COLO668 (cell line): ENCODE results near the gene DLL4.

Source experiments
- DNase-seq: peaks from one replicate; lab custom pipeline; 2025; ENCODE audit not compliant: unreplicated experiment; lab: John Stamatoyannopoulos, UW

The DLL4 gene

DNA sequence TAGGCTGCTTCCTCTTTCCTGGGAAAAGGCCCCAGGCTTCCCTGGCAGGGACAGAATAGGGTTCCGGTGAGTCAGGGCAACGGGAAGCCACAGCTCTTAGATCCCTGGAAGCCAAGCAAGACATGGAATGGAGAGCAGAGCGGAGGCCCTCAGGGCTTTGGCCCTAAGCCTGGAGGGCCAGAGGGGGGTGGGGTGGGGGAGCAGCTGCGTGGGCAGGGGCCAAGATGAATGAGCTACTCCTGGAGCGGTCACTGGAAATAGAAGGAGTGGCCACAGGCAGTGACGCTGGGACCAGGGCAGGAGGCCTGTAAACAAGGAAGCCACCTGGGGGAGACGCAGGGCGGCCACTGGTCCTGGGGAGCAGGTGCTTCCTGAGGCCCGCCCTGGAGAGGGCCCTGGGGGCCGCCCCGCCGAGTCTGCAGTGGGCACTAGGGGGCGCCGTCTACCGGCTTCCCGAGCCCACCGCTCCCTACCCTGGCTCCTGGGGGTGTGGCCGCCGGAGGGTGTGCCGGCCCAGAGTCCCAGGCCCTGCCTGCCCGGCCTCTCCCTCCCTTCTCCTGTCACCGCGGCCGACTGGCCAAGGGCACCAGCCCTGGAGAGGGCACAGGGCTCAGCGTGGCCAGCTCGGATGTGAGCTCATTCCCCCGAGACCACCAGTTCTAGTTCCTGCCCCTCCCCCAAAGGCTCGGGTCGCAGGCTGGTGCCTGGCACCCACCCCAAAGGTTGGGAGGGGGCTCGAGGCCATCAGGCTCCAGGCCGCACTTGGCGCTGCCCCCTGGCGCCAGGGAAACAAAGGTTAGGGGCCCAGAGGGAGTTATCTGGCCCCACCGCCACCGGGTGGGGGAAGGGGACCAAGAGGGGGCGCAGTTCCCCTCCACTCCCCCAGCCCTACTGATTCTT is 22.8 kb upstream of the DLL4 start:
- peak; percentile 98 for DNase-seq

DNA sequence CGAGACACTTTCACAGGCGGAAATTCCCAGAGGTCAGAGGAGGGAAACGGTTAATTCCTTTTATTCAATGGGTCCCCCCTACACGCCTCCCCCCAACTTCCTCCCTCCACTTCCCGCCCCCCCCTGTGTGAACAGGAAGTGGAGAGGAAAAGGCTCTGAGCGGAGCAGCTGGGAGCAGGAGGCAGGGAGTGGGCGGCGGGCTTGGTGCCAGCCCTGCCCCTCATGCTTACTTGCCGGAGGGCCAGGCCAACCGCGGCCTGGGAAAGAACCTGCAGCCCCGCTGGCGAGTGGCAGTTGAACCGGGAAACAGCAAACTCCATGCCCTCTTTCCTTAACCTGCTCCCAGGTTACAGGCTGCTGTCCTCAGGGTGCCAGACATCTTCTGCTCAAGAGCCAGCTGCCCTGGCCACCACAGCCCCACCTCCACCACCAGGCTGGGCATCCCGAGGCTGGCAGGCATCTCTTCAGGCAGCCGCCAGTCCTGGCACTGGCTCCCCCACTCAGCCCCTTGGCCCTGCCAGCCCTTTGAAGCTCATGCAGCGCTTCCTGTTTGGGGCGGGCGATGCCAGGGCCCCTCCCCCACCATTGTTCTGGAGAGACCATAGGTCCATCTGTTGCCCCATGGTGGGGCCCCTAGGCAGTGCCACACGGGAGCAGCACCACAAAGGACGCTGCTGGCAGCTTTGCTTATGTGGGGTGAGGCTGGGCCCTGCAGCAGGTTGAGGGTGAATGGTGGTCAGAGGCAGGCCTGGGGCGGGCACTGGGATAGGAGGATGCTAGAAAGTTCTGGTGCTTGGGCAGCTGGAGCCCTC is 21.9 kb upstream of the DLL4 start:
- DNase-seq, result peak; percentile 93

DNA sequence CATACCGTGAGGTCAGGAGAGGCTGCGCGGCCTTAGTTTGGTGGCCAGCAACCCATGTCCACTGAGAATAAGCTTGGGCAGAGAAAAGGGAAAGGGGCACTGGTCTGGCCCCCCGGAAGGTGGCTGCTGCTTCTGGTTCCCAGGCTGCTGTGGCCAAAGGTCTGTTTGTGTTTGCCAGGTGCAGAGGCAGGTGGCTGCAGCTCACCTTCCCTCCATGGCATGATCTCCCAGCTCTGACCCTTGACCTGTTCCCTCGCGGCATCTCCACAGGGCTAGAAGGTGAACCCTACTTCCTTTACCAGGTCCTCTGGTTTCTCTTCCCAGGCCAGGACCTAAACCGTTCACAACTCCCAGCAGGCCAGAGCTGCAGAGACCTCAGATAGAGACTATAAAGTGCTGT is 21.0 kb upstream of the DLL4 start:
- peak; percentile 68 for DNase-seq

DNA sequence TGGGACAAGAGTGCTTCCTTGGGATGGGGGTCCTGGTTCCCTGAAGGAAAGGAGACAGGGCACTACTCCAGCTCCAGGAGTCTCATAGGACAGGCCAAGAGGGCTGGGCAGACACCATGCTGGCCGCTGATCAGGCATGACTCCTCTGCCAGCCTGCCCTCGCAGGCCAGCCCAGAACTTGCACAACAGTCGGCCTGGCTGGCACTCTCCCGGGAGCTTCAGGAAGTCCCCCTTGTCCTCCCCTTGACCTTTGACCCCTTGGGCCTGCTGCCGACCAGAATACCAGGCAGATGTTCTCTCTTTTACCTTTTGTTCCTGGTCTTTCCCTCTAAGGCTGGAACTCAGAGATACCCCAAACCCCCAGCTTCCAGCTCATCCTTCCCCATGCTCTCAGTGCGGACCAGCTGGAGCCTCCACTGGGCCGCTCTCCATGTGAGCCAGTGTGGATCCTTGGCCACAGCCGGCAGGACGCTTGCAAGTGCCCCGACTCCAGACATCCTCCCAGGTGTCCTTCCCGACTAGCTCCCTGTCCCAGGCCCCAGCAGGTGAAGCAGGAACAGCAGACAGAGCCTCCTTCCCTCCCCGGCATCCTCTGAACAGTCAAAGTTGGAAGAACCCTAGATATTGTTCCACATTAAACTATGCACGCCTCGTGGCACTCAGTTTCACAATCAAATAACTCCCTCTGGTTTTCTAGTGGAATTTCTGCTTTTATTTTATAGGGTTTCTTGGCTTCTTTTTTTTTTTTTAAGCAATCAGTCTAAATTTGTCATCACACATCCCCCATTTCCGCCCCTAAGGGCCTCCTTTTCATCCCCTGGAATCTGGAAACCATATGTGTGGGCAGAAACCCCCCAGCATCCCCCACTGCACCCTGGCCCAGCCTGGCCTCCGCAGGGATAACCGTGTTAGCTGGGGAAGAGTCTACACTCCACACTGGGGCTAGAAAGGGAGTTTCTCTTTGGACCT is 19.2 kb upstream of the DLL4 start:
- peak; percentile 37 for DNase-seq

DNA sequence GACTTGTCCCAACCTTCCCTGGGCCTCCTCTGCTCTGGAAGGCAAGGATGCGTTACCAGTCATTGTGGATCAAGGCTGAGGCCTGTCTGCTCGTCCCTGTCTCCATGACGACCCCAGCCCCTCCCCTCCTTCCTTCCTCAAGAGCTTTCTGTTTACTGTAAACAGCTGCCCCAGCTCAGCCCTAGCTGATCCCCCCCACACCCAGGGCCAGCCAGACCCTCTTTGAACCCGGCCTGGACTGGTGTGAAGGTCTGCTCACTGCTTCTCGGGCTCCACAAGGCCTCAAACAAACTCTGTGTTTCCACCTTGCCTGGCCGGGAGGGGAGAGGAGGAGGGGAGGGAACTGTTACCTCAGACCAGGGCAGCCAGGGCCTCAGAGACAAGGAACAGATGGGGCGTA is 18.0 kb upstream of the DLL4 start:
- DNase-seq, result peak; percentile 64

DNA sequence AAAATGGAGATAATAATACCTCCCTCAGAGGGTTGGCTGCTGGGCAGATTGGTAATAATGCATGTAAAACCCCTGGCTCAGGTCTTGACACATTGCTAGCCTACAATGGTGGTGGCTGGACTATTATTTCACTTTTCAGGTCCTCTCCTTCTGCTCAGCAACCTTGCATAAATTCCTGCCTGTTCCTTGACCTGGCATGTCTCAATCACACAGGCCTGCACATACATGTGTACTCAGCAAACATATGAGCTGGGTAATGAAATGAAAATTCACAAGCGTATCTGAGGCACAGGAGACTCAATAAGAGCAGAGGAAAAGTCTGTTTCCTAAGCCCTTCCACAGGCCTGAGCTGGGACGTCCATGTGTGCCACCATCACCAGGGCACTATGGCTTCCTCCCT is 17.4 kb upstream of the DLL4 start:
- no peak for DNase-seq

DNA sequence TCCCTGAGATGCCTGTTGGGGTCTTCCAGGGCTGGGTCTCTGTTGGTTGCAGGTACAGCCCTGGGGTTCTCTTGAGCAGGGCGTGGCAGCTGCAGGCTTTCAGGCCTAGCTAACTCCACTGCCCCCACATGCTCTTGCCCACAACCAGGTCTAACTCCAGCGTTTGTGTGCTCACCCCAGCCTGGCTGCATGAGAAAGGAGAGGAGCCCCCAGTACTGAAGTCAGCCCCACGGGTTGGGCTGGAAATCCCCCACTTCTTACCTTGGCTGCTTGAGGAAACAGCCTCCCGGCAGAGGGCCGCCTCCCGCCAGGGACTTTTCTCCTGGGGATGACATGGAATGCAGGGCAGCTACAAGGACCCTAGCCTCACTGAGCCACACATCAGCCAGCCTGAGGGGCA is 16.7 kb upstream of the DLL4 start:
- no peak for DNase-seq

DNA sequence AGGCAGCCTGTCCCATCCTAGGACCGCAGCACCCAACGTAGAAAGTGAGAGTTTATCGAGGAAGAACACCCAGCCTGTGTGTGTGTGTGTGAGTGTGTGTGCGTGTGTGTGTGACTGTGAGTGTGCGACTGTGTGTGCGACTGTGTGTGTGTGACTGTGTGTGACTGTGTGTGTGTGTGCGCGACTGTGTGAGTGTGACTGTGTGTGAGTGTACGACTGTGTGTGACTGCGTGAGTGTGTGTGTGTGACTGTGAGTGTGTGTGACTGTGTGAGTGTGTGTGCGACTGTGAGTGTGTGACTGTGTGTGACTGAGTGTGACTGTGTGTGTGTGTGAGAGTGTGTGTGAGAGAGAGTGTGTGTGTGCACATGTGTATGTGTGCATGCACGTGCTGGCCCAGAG is 15.1 kb upstream of the DLL4 start:
- no peak for DNase-seq

DNA sequence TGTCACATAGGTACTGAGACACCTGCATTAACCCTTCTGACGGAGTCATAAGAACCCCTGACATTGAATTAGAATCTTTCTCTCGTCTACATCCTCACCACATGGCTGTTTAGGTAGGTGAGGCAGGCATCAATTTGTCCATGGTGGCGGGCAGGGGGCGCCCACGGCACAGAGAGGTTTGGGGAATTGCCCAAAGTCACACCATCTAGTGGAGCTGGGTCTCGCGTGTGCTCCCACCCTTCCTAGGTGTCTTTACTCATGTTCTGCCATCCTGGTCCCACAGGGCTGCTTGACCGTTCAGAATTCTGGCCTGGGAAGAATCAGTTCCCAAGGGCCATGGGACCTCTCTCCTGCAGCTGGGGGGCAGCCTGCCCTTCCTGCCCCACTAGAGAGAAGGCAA is 14.7 kb upstream of the DLL4 start:
- no peak for DNase-seq

DNA sequence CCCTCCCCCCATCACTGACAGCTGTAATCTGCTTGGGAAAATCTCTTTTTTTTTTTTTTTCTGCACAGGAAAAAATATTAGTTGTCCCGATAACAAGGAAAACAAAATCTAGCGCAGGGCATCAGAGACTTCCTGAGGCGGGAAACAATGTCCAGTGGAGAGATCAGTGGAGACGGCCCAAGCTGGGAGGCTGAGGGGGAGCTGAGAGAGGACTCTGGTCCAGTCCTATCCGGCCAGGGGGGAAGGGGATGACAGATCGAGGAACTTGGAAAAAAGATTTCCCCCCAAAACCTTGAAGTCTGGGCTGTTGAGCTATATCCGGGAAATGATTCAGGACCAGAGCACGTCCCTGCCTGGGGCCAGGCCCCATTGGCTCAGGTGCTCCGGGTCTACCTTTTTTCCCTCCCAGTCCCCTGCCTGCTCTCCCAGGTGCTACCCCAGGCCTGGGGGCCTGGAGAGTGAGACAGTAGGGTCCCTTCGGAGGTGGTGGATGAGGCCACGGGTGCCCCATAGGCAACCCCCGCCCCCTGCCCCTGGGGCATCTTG is 14.0 kb upstream of the DLL4 start:
- DNase-seq, result no peak

DNA sequence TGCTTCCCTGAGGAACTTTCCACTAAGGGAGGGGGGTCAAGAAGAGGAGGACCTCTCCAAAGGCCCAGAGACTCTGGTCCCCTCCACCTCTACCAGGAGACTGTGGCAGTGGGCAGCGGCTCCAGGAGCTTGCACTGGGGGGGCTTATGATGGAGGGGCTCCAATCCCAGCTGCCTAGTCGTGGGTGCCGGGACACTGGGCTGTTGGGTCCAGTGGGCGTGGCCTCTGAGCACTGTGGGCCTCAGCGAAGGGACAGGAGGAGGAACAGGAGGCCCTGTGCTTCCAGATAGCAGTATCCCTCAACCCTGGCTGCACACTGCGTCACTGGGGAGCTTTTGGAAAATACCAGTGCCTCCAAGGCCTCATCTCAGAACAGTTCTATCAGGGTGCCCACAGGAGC is 13.5 kb upstream of the DLL4 start:
- DNase-seq, result no peak

DNA sequence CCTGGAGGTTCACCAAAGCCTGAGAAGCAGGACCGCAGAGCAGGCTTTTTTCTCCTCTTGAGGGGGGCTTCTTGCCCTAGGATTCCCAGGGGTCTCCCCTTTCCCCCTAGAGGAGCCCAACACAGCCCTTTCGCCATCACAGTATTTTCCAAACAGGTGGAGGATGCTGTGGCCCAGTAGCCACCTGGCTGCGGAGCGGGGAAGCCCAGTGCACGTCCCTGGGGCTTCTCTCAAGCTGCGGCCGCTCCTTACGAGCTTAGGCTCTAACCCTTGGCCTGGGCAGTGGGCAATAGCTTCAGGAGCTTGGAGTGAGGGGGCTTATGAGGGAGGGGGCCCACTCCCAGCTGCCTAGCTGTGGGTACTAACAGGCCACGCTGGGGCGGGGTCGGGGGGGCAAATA is 11.6 kb upstream of the DLL4 start:
- no peak for DNase-seq

DNA sequence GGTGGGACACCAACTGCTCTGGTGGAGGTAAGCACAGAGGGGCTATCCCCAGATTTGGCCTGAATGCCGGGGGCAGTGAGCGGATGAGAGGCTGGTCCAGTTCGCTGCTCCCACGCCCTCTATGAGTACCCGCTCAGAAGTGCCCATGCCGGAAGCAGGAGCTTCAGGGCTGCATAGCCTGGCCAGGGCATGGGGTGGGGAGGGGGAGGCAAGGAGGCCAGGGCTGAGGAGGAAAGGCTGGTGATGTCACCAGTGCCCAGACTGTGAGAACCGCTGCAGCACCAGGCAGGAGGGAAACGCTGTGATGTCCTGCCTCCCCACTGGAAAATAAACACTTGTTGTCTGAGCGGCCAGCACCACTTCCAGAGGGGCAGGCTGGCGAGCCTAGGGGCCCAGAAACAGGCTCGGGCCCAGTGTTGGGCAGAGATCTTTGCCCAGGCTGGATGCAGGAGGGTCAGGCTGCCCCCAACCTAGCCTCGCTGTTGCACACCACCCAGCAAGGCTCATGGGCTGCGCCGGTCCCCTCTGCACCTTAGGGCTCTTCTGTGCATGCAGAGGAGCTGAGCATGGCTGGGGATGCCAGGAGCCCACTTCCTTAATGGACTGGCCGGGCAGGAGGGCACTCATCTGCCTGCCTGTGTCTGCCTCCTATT is 10.9 kb upstream of the DLL4 start:
- DNase-seq, result peak; percentile 63

DNA sequence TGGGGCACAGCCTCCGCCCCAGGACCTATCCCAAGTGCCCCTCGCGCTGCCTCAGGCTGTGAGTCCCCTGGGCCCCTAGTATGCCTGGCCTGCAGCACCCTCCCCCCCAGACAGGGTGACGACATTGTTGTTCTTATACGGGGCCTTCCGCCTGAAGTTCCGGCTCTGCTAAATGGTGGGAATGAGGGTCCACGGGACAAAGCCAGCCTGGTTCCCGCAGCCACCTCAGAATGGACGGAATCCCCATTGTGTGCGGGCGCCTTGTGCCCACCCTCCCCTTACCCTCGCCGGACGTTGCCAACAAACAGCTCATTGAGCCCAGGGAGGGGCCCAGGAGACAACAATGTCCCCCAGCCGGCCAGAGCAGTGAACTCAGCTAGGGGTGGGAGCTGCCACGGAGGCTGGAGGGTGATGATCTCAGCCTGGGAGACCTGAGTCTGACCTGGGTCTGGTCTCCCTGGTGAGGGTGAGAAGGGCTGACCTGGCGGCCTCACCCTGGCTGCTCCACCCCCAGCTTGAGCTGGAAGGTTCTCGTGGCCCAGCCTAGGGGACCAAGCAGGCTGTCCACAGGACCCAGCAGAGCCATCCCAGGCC is 10.2 kb upstream of the DLL4 start:
- DNase-seq, result no peak

DNA sequence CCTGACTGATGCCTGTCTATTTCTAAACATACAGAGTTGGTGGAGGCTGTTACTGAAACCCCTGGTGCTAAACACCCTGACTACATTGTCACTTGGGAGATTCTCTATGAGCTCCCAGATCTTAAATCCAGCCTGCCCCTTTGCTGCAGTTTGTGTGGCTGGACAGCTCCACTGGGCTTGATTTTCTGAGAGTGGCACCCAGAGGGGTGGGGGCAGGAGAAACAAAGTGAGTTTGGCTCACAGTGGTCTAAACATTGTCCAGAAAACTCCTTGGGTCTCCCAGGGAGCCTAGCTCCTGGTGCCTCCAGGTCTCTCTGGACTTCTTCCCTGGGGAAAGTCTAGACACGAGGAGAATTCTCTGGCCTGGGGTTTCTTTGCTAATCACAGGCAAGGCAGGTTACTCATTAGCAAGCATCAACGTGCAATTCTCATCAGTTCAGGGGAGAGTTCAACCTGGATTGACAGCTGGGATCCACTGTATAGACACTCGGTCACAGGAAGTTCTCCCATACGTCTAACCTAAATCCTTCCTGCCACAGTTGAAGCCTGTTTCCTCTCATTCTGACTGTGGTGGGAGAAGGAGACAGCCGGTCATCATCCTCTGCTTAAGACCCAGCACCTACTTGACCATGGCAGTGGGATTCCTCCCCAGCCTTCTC is 7.1 kb upstream of the DLL4 start:
- DNase-seq, result no peak

DNA sequence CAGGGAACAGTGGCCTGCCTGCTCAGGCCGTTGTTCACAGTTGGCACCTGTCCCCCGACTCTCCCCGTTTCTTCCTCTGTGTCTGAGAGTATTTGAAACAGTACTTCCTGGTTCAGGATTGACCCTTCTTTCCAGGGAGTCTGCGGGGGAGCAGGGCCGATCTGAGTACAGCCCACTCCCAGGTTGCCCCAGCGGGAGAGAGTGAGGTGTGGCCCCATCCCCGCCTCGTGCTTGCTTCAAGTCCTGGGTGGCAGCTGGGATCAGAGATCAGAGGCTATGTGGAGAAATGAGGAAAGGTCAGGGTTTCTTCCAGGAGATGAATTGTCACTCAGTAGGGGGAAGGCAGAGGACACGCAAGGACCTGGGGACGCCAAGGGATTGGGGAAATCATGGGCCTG is 6.5 kb upstream of the DLL4 start:
- no peak for DNase-seq

DNA sequence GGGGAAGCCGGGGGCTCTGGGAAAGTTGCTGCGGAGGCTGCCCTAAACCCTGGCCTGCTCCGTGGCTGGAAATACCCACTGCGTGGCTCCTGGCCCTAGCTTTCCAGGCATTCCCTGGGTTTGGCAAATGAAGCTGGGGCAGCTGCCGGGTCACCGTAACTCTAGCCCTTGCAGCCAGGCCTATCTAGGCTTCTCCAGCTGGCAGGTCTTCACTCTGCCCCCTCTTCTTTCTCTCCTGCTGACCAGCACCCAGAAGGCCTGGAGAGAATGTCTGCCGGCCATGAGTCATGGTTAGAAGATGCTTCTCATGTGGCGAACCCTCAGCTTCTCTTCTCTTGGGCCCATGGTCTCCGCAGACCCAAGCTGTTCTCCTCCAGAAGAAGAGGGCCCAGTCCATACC is 5.6 kb upstream of the DLL4 start:
- DNase-seq, result no peak

DNA sequence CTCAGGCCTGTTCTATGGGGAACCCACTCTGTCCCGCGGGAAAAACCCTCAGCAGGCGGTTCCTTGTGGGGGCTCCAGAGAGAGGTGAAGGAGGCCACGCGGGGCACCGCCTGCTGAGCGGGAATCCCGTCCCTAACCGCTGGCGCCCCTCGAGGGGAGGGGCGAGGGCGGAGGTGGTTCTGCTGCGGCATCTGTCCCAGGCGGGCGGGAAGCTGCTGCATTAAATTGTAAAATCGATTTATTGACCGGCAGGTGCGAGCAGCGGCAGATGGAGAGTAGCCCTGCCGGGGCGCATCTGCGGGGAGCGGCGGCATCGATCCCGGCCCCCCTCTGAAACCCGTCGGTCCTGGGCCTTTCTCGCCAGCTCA is 3.7 kb upstream of the DLL4 start:
- peak; percentile 94 for DNase-seq

DNA sequence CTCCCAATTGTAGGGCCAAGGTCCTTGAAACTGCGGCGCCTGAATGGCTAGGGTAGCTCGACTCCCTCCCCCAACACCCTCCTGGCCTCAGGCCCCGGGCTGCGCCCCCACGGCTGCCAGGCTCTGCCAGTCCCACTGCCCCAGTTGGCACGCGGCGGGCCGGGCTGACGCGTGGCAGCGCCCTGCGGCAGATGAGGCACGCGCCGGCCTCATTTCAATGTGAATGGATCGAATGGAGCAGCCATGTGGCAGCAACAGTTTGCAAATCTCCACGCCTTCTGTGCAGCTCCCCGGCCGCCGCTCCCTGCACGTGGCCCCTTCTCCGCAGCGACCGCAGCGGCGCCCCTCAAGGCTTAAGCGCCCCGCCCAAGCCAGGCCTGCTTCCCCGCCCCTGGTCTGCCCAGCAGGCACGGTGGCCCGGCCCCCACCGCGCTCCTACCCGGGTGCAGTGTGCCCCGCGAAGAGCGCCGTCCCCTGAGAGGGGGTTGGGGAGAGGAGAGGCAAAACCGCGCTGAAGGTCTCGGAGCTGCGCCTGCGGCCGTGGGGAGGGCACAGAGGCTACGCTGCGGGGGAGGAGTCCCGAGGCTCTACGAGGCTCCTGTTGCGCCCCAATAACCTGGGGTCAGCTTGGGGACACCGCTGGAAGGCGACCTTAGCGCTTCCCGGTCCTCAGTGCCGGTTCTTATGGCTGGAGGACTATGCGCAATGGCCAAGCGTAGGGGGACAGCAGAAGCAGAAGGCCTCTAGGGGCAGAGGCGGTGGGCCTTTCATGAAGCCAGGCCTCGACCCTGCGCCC is 3.1 kb upstream of the DLL4 start:
- peak; percentile 94 for DNase-seq
